Ovary (tissue), 9 donors: Measurements from ENCODE around the gene SPAG16. TPM values are rescaled to one million over a fixed set of nuclear protein-coding genes. Genes with fewer than 3 reads are reported as not detected.

Experiments used
- DNase-seq, 5 donors: peaks; one replicate each; pipeline ENCODE4 v3.0.0-alpha.2; 2019 to 2020
- H3K27ac ChIP-seq, 2 donors: fragments of 200-600 bp; one replicate each; pipeline versions ENCODE4 v1.5.1 to v1.8.0; 2019 to 2022
- H3K27me3 ChIP-seq: fragments of 200-600 bp; one replicate; pipeline ENCODE4 v1.8.0; 2022
- H3K36me3 ChIP-seq: fragments of 200-600 bp; sonication (generic); one replicate; pipeline ENCODE4 v1.5.1; 2019
- H3K4me1 ChIP-seq: one replicate; pipeline ENCODE4 v1.8.1; 2013; ENCODE audit warnings: mild to moderate bottlenecking, moderate library complexity; ENCODE audit not compliant: insufficient read depth
- H3K4me3 ChIP-seq: fragments of 200-600 bp; sonication (generic); one replicate; pipeline ENCODE4 v1.5.1; 2017
- H3K9me3 ChIP-seq, 2 donors: fragments of 200-600 bp in 1 of 2; sonication (generic) in 1 of 2; one replicate each; pipeline versions ENCODE4 v1.5.1 to v1.8.1; 2013 to 2019; ENCODE audit warnings: mild to moderate bottlenecking in 1 of 2, moderate library complexity in 1 of 2
- EP300 ChIP-seq: sonication (generic); formaldehyde crosslinking; IDR thresholded peaks from one replicate; pipeline ENCODE4 v1.6.1; 2017; ENCODE audit warnings: antibody characterized with exemption
- POLR2A ChIP-seq: fragments of 450-650 bp; IDR thresholded peaks from one replicate; pipeline ENCODE4 v1.6.1; 2017; ENCODE audit warnings: antibody characterized with exemption, mild to moderate bottlenecking, moderate library complexity
- WGBS, 3 donors: extraction: QIAGEN DNeasy Blood & Tissue Kit in 1 of 3; methylation state at CpG; one replicate each; pipeline versions ENCODE4 v1.1.5 to v1.1.7; 2013 to 2017; 5-methylcytosine and 5-hydroxymethylcytosine counted together
- intact Hi-C, 4 donors: fragments of 100-400 bp; cut with DNase I; formaldehyde crosslinking; loops; one replicate each; pipeline versions ENCODE4 v1.11.0 to v1.15.1; 2022 to 2023
- polyA plus RNA-seq, 2 donors: library from polyadenylated mRNA; stranded (reverse); fragments of 200-250 nt in 1 of 2; fragments of 350-450 nt in 1 of 2; fragmentation: Illumina TruSeq in 1 of 2; extraction: RNeasy Lipid Tissue Mini Kit (QIAGEN cat#74804) in 1 of 2; gene quantifications; one replicate each; pipeline ENCODE4 v1.2.3, GENCODE V29; 2013 to 2014
- total RNA-seq, 7 donors: library from RNA; depleted of rRNA in 2 of 7; stranded (reverse); fragments of >200 nt in 2 of 7; fragmentation: NEBNext Ultra II Directional in 3 of 7; extraction: Animal tissue kit (Norgen Biotek cat#: 25700) in 3 of 7; gene quantifications; one replicate each; pipeline versions ENCODE4 v1.1.0 to v1.2.4, GENCODE V29; 2016 to 2023
- TF ChIP-seq, protein P1 (sequence below), 3 donors: fragments of 450-650 bp in 2 of 3; fragments of 200-600 bp in 1 of 3; IDR thresholded peaks; one replicate each; pipeline versions ENCODE4 v1.5.1 to v1.8.0; 2016 to 2022; ENCODE audit warnings: antibody characterized with exemption in 3 of 3, mild to moderate bottlenecking in 1 of 3
- donor health status: DM: no; HTN: no; CAD: no; lungs with moderate emphysema.
- donor health status: DM: no; HTN: no; CAD: no.
- donor health status: Bipolar disorder and iron deficiency.
- donor health status: DM: yes; HTN: yes; CAD: no.
- donor health status: DM: no; HTN: no; CAD: no.
- donor health status: DM: yes; HTN: yes; CAD: no.

SPAG16 gene
- total and polyA plus RNA-seq, 9 donors = 25.2 to 58.7 (median 28.9) TPM

- Histone ChIP-seq H3K4me3 (no peak overlapping the region), H3K27me3 (no peaks in the 10 kb centered on the region), H3K9me3 (no peaks in the 10 kb centered on the region), H3K27ac (no peak overlapping the region), H3K36me3 (no peaks in the 10 kb centered on the region), H3K4me1 (no peaks in the 10 kb centered on the region)
- 69 to 81% (median 70%) methylated on average over 1 of the region's 1 CpG for WGBS, 3 donors
- intact Hi-C loops = no loop called here
- no peak for DNase-seq
- TF ChIP-seq EP300 (no peak), POLR2A (no peak)
- TF ChIP-seq, protein P1, sequence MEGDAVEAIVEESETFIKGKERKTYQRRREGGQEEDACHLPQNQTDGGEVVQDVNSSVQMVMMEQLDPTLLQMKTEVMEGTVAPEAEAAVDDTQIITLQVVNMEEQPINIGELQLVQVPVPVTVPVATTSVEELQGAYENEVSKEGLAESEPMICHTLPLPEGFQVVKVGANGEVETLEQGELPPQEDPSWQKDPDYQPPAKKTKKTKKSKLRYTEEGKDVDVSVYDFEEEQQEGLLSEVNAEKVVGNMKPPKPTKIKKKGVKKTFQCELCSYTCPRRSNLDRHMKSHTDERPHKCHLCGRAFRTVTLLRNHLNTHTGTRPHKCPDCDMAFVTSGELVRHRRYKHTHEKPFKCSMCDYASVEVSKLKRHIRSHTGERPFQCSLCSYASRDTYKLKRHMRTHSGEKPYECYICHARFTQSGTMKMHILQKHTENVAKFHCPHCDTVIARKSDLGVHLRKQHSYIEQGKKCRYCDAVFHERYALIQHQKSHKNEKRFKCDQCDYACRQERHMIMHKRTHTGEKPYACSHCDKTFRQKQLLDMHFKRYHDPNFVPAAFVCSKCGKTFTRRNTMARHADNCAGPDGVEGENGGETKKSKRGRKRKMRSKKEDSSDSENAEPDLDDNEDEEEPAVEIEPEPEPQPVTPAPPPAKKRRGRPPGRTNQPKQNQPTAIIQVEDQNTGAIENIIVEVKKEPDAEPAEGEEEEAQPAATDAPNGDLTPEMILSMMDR (IDR thresholded peaks at IDR 0.05) = no peak
Measured at GRCh38 chr2:214076527-214076926, 792.3 kb downstream of the SPAG16 start.

GRCh38 chr2:214077727-214078126, 793.5 kb downstream of the SPAG16 start:
- H3K4me3 ChIP-seq = no peak overlapping the region
- intact Hi-C loops = no loop called here
- DNase-seq = no peak
- H3K36me3 ChIP-seq = no peaks in the 10 kb centered on the region
- no peaks in the 10 kb centered on the region for H3K9me3 ChIP-seq
- H3K4me1 ChIP-seq = no peaks in the 10 kb centered on the region
- H3K27ac ChIP-seq = no peak overlapping the region
- 60 to 85% (median 70%) methylated on average over 1 of the region's 1 CpG for whole genome bisulfite sequencing, 3 donors
- H3K27me3 ChIP-seq = no peaks in the 10 kb centered on the region
- TF ChIP-seq EP300 = no peak
- TF ChIP-seq, protein P1 (IDR thresholded peaks at IDR 0.05) = no peak
- no peak for TF ChIP-seq POLR2A

DNA sequence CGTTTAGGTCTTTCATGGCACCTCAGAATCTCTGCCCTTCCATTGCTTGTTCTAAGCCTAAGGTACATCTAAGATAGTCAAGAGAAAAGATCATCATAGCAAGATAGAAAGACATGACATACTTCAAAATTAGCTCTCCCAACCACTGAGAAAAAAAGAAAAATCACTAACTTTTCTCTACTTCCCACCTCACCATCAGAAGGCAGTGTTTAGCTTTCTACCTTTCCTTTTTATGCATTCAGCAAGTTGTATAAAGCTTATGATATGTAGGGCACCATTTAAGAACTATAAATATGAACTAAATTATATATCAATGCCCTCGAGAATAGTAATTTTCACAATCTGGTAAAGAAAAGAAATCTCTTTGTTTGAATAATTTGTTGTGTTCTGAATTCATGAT, 794.8 kb downstream of the SPAG16 start:
- 68 to 80% (median 79%) methylated on average over 2 of the region's 2 CpGs for WGBS, 3 donors

DNA sequence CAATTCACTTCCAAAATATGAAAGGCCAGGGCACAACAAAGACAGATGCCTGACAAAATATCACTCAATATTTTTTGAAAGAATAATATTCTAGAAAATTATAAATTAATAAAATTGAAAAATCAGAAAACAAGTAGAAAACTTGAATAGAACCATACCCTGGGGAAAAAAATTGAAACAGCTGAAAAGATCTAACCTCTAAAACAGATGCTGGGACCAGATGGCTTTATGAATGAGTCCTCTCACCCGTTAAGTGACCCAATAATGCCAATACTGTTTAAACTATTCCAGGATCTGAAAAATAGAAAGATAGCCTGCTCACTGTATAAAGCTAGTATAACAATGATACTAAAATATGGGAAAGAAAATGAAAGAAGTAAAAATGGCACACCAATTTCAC, 804.3 kb downstream of the SPAG16 start:
- H3K9me3 ChIP-seq = no peaks in the 10 kb centered on the region
- DNase-seq = no peak
- intact Hi-C loops = no loop called here
- TF ChIP-seq EP300 = no peak
- TF ChIP-seq, protein P1 (IDR thresholded peaks at IDR 0.05) = no peak
- no peak for TF ChIP-seq POLR2A
- H3K4me1 ChIP-seq = no peaks in the 10 kb centered on the region
- WGBS, 3 donors = 69 to 91% (median 73%) methylated on average over 1 of the region's 1 CpG
- no peak overlapping the region for H3K4me3 ChIP-seq
- no peaks in the 10 kb centered on the region for H3K36me3 ChIP-seq
- no peak overlapping the region for H3K27ac ChIP-seq
- no peaks in the 10 kb centered on the region for H3K27me3 ChIP-seq

More for the DNA sequence above, 794.8 kb downstream of the SPAG16 start:
- Histone ChIP-seq H3K9me3 (no peaks in the 10 kb centered on the region), H3K4me3 (no peak overlapping the region), H3K27me3 (no peaks in the 10 kb centered on the region), H3K36me3 (no peaks in the 10 kb centered on the region), H3K4me1 (no peaks in the 10 kb centered on the region), H3K27ac (no peak overlapping the region)
- intact Hi-C loops = no loop called here
- TF ChIP-seq, protein P1 (IDR thresholded peaks at IDR 0.05) = no peak
- no peak for TF ChIP-seq EP300
- TF ChIP-seq POLR2A = no peak
- DNase-seq = no peak
